K562 (cell line): Measurements from ENCODE around the gene KCNH8. TPM values are rescaled to one million over a fixed set of nuclear protein-coding genes. Genes with fewer than 3 reads are reported as not detected.

Experiments used
- ATAC-seq: fragments of 200-7000 bp; cut with Tn5 transposase; 3 replicates; pipeline ENCODE4 v1.9.1; 2020; ENCODE audit warnings: moderate library complexity
- BruUV-seq: library from RNA; stranded (reverse); fragments of 400-500 nt; replicated peaks from 2 replicates; lab custom pipeline; 2021; lab: Mats Ljungman, UMichigan
- CTCF ChIA-PET: fragments of 300-600 bp; formaldehyde crosslinking; extraction: SDS; loops from one replicate; lab custom pipeline; 2021; ENCODE audit warnings: low intra/inter-chr PET ratio; lab: Yijun Ruan, JAX
- POLR2A ChIA-PET: fragments of 300-600, 350-650 bp; sonication (Branson Sonifier 250); formaldehyde crosslinking; extraction: SDS; loops from one replicate; lab custom pipeline; 2021; ENCODE audit warnings: antibody characterized with exemption, inconsistent platforms; lab: Yijun Ruan, JAX
- DNase-seq, 4 experiments: peaks; one replicate each; pipeline versions ENCODE4 v3.0.0 to v3.0.0-alpha.2; 2011 to 2018; ENCODE audit warnings: low spot score in 3 of 4, mixed read lengths in 3 of 4; ENCODE audit errors: extremely low read depth in 1 of 4
- FAIRE-seq: peaks from 2 replicates; lab custom pipeline; 2011; peaks lifted over from hg19 to GRCh38; lab: Jason Lieb, UNC
- H2AFZ ChIP-seq: 2 replicates; pipeline ENCODE4 v1.6.0; 2011; ENCODE audit warnings: low read depth, low read length, control low read depth, inconsistent platforms
- H3K27ac ChIP-seq: fragments of 200-600 bp; 3 replicates; pipeline ENCODE4 v1.8.0; 2011; ENCODE audit warnings: low read depth, mild to moderate bottlenecking, control low read depth, inconsistent platforms, low read length, moderate library complexity, mixed read lengths; ENCODE audit errors: extremely low read depth
- H3K27me3 ChIP-seq, 2 experiments: fragments of 300-600 bp in 1 of 2; 2 replicates in 1 of 2; 3 replicates in 1 of 2; pipeline versions ENCODE4 v1.6.0 to v1.8.0; 2011; ENCODE audit warnings: inconsistent platforms in 2 of 2, low read length in 2 of 2, mild to moderate bottlenecking in 1 of 2, mixed read lengths in 1 of 2, moderate library complexity in 1 of 2; ENCODE audit not compliant: control insufficient read depth in 2 of 2, insufficient read depth in 2 of 2
- H3K36me3 ChIP-seq: fragments of 300-600 bp; 3 replicates; pipeline ENCODE4 v1.8.0; 2011; ENCODE audit warnings: mild to moderate bottlenecking, low read length, inconsistent platforms; ENCODE audit not compliant: control insufficient read depth, insufficient read depth
- H3K4me1 ChIP-seq, 2 experiments: fragments of 200-600 bp in 1 of 2; replicated peaks in 1 of 2; 2 replicates in 1 of 2; 3 replicates in 1 of 2; pipeline versions ENCODE4 v1.5.1 to v1.8.0; 2011; ENCODE audit warnings: inconsistent platforms in 2 of 2, low read length in 2 of 2, mild to moderate bottlenecking in 1 of 2, mixed read lengths in 1 of 2, moderate library complexity in 1 of 2; ENCODE audit not compliant: control insufficient read depth in 2 of 2, insufficient read depth in 2 of 2
- H3K4me2 ChIP-seq: 2 replicates; pipeline ENCODE4 v1.6.1; 2011; ENCODE audit warnings: low read length, control low read depth, inconsistent platforms, mixed read lengths; ENCODE audit not compliant: insufficient read depth
- H3K4me3 ChIP-seq: fragments of 200-600 bp; sonication (generic), shearing (Covaris generic); 2 replicates; pipeline ENCODE4 v1.5.1; 2016; ENCODE audit warnings: control low read depth, inconsistent platforms
- H3K79me2 ChIP-seq: fragments of 200-600 bp; 3 replicates; pipeline ENCODE4 v1.8.0; 2011; ENCODE audit warnings: low read length, inconsistent platforms; ENCODE audit not compliant: control insufficient read depth, insufficient read depth
- H3K9ac ChIP-seq, 2 experiments: 2 replicates each; pipeline versions ENCODE4 v1.6.0 to v1.6.1; 2011; ENCODE audit warnings: low read depth in 2 of 2, low read length in 2 of 2, control low read depth in 1 of 2, inconsistent platforms in 1 of 2, mild to moderate bottlenecking in 1 of 2, mixed read lengths in 1 of 2; ENCODE audit not compliant: insufficient read depth in 1 of 2
- H3K9me1 ChIP-seq: one replicate; pipeline ENCODE4 v1.6.0; 2011; ENCODE audit warnings: inconsistent platforms, mild to moderate bottlenecking, low read length, moderate library complexity; ENCODE audit not compliant: control insufficient read depth, insufficient read depth
- H3K9me3 ChIP-seq: replicated peaks from 2 replicates; pipeline ENCODE4 v1.5.1; 2011; ENCODE audit warnings: low read depth, low read length, inconsistent platforms; ENCODE audit not compliant: control insufficient read depth, insufficient read depth
- H4K20me1 ChIP-seq: replicated peaks from 2 replicates; pipeline ENCODE4 v1.6.1; 2011; ENCODE audit warnings: low read length, inconsistent platforms, mixed read lengths; ENCODE audit not compliant: control insufficient read depth, insufficient read depth
- BACH1 ChIP-seq: fragments of 200-800 bp; sonication (Bioruptor generic); IDR thresholded peaks from 2 replicates; pipeline ENCODE4 v1.6.1; 2016; ENCODE audit warnings: missing genetic modification characterization, missing compliant biosample characterization
- HNRNPK ChIP-seq: fragments of 200-400 bp; formaldehyde crosslinking; IDR thresholded peaks from one replicate; pipeline ENCODE4 v1.6.1; 2018; ENCODE audit warnings: mild to moderate bottlenecking, low read depth, low read length; ENCODE audit not compliant: poor library complexity, severe bottlenecking
- NONO ChIP-seq, 2 experiments: fragments of 200-400 bp in 1 of 2; fragments of 450-650 bp in 1 of 2; formaldehyde crosslinking in 1 of 2; IDR thresholded peaks; 2 replicates each; pipeline ENCODE4 v1.6.1; 2017; ENCODE audit warnings: low read depth in 2 of 2, mild to moderate bottlenecking in 2 of 2, moderate library complexity in 2 of 2, low read length in 1 of 2
- PTRF ChIP-seq: fragments of 450-650 bp; IDR thresholded peaks from 2 replicates; pipeline ENCODE4 v1.6.1; 2016; ENCODE audit warnings: mild to moderate bottlenecking, missing genetic modification characterization, missing compliant biosample characterization
- PYGO2 ChIP-seq: fragments of 450-650 bp; IDR thresholded peaks from 2 replicates; pipeline ENCODE4 v1.6.1; 2016; ENCODE audit warnings: mild to moderate bottlenecking, missing genetic modification characterization, moderate library complexity, missing compliant biosample characterization
- RAD51 ChIP-seq: fragments of 450-650 bp; IDR thresholded peaks from 2 replicates; pipeline ENCODE4 v1.7.1; 2016; ENCODE audit warnings: low read depth, mild to moderate bottlenecking, borderline replicate concordance
- XRCC4 ChIP-seq: IDR thresholded peaks from one replicate; pipeline ENCODE4 v1.6.1; 2011; ENCODE audit not compliant: insufficient read depth, insufficient read length; ENCODE audit errors: extremely low read depth
- ZNF778 ChIP-seq: fragments of 450-650 bp; formaldehyde crosslinking; IDR thresholded peaks from 2 replicates; pipeline ENCODE4 v1.4.0; 2020; ENCODE audit warnings: mild to moderate bottlenecking, moderate library complexity
- WGBS: fragments of 100-300 bp; shearing (Covaris generic); methylation state at CpG from one replicate; pipeline ENCODE4 v1.1.6; 2016; ENCODE audit warnings: low coverage, mixed read lengths; ENCODE audit not compliant: insufficient coverage; ENCODE audit errors: missing lambda C conversion rate; 5-methylcytosine and 5-hydroxymethylcytosine counted together
- in situ Hi-C: fragments of 300-500 bp; cut with MboI; formaldehyde crosslinking; loops from 4 replicates; pipeline ENCODE4 v1.15.0; 2018; ENCODE audit warnings: inconsistent platforms, mixed read lengths
- intact Hi-C: fragments of 100-400 bp; cut with micrococcal nuclease; formaldehyde crosslinking; loops from 2 replicates; pipeline ENCODE4 v1.14.2; 2022
- polyA plus RNA-seq, 8 experiments: library from polyadenylated mRNA; depleted of rRNA in 4 of 8; stranded (reverse) in 5 of 8; unstranded in 3 of 8; fragments of >200 nt; fragmentation: Nextera tagmentation in 2 of 8; fragmentation: Illumina TruSeq in 1 of 8; extraction: Ambion mirVana in 2 of 8; extraction: Trizol in 1 of 8; gene quantifications; 2 replicates each; pipeline versions ENCODE4 v1.2.1 to v1.2.3, GENCODE V29; 2011 to 2014; ENCODE audit warnings: inconsistent platforms in 1 of 8, missing spikeins in 1 of 8
- total RNA-seq, 7 experiments: library from RNA; depleted of rRNA in 6 of 7; stranded (reverse); fragments of >200 nt in 6 of 7; fragmentation: Illumina TruSeq in 2 of 7; extraction: Trizol in 2 of 7; gene quantifications; 2 replicates each; pipeline versions ENCODE4 v1.2.1 to v1.2.3, GENCODE V29; 2011 to 2021; ENCODE audit warnings: low replicate concordance in 1 of 7
- TF ChIP-seq, protein P1 (sequence below): fragments of 450-650 bp; IDR thresholded peaks from 2 replicates; pipeline ENCODE4 v1.6.1; 2017; ENCODE audit warnings: antibody characterized with exemption, mild to moderate bottlenecking

Gene KCNH8
- total and polyA plus RNA-seq, 9 of the 15 experiments (the other 6 are each of a cell fraction or from before 2014, with no cell fraction given), result 0.02 to 0.08 (median 0.04) TPM; not detected in 6

DNA sequence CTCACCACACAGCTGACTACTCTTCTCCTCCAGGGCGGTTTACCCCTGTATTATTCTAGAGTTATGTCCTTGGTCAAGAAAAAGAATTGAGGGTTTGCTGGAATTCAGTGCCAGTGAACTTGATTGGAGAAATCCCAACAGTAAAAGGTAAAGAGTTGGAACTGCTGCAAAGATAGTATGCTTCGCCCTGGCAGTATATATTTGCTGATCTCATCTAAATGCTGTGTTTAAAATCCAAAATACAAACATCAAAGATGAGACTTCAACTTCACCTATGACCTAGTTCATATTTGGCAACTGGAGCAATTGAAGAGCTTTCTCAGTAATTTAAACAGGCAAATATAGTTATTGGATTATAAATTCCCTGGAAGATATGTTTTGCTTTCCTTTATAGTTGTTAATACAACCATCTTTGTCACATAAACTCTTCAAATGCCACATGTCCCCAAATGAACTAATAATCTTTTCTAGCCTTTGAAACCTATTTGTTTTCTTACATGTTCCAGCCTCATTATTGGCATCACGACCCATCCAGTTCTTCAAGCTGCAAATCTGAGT lies 6.5 kb downstream of the KCNH8 start (continued):
- TF ChIP-seq RAD51, result no peak

DNA sequence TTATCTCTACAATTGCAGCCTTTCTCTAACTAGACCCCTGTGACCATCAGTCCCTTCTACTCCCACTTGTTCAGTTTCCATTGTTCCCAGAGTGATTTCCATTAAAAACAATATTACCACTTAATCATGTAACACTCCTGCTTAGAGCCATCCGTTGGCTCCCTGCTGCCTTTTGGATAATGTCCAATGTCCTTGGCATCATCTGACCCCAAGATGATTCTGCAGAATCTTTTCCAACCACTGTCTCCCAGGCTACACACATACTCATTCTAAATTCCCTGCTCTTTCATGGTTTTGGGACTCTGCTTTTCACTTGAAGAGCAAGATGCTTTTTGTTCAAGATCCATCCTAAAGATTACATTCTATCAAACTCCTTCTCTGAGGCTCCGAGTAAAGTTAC lies 7.1 kb downstream of the KCNH8 start:
- intact Hi-C loops, result no loop called here
- H3K9ac ChIP-seq, result no peak overlapping the region
- CTCF ChIA-PET, result no interaction called here
- DNase-seq, result no peak
- no peaks in the 10 kb centered on the region for H3K9me1 ChIP-seq
- no peaks in the 10 kb centered on the region for H3K79me2 ChIP-seq
- no peaks in the 10 kb centered on the region for H3K4me1 ChIP-seq
- H4K20me1 ChIP-seq, result no peaks in the 10 kb centered on the region
- in situ Hi-C loops, result no loop called here
- POLR2A ChIA-PET, result no interaction called here
- no peak for FAIRE-seq
- WGBS, result 0% methylated on average over 2 of the region's 2 CpGs
- no TSS peak for BruUV-seq
- no peak overlapping the region for H3K27ac ChIP-seq
- ATAC-seq, result no peak
- no peaks in the 10 kb centered on the region for H3K27me3 ChIP-seq
- no peak overlapping the region for H3K4me3 ChIP-seq
- H2AFZ ChIP-seq, result no peak overlapping the region
- TF ChIP-seq XRCC4 (no peak), HNRNPK (no peak), BACH1 (no peak), PTRF (tag) (no peak), ZNF778 (CRISPR knock-in tag) (no peak), PYGO2 (tag) (no peak), NONO (IDR thresholded peaks at IDR 0.05; ENCODE audit: low read depth in 2 of 2, low read length in 1 of 2) (no peak)
- TF ChIP-seq, protein P1, sequence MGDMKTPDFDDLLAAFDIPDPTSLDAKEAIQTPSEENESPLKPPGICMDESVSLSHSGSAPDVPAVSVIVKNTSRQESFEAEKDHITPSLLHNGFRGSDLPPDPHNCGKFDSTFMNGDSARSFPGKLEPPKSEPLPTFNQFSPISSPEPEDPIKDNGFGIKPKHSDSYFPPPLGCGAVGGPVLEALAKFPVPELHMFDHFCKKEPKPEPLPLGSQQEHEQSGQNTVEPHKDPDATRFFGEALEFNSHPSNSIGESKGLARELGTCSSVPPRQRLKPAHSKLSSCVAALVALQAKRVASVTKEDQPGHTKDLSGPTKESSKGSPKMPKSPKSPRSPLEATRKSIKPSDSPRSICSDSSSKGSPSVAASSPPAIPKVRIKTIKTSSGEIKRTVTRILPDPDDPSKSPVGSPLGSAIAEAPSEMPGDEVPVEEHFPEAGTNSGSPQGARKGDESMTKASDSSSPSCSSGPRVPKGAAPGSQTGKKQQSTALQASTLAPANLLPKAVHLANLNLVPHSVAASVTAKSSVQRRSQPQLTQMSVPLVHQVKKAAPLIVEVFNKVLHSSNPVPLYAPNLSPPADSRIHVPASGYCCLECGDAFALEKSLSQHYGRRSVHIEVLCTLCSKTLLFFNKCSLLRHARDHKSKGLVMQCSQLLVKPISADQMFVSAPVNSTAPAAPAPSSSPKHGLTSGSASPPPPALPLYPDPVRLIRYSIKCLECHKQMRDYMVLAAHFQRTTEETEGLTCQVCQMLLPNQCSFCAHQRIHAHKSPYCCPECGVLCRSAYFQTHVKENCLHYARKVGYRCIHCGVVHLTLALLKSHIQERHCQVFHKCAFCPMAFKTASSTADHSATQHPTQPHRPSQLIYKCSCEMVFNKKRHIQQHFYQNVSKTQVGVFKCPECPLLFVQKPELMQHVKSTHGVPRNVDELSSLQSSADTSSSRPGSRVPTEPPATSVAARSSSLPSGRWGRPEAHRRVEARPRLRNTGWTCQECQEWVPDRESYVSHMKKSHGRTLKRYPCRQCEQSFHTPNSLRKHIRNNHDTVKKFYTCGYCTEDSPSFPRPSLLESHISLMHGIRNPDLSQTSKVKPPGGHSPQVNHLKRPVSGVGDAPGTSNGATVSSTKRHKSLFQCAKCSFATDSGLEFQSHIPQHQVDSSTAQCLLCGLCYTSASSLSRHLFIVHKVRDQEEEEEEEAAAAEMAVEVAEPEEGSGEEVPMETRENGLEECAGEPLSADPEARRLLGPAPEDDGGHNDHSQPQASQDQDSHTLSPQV, result no peak
- no peak overlapping the region for H3K4me2 ChIP-seq
- H3K36me3 ChIP-seq, result no peaks in the 10 kb centered on the region
- no peaks in the 10 kb centered on the region; the same call in 1 of the 2 replicates for H3K9me3 ChIP-seq
